SK-N-SH treated with all-trans-retinoic acid at 6 μM for 48 hours (cell line): ENCODE results near the gene SDR9C7.

ENCODE experiments used
- ATAC-seq: fragments of 200-7000 bp; cut with Tn5 transposase; 3 replicates; pipeline ENCODE4 v1.9.1; 2020; ENCODE audit warnings: mild to moderate bottlenecking, moderate library complexity
- ARNTL ChIP-seq: fragments of 450-650 bp; formaldehyde crosslinking; IDR thresholded peaks from 2 replicates; pipeline ENCODE4 v1.5.0; 2020; ENCODE audit warnings: low read depth, mild to moderate bottlenecking, moderate library complexity, borderline replicate concordance
- BACH2 ChIP-seq: fragments of 250-450 bp; sonication (Bioruptor Pico); IDR thresholded peaks from 2 replicates; pipeline ENCODE4 v1.9.0; 2021; ENCODE audit warnings: mild to moderate bottlenecking, borderline replicate concordance
- CSDC2 ChIP-seq: fragments of 250-450 bp; sonication (Bioruptor Pico); IDR thresholded peaks from 2 replicates; pipeline ENCODE4 v1.5.0; 2020; ENCODE audit warnings: mild to moderate bottlenecking, moderate library complexity
- ESRRG ChIP-seq: fragments of 250-450 bp; sonication (Bioruptor Pico); IDR thresholded peaks from 2 replicates; pipeline ENCODE4 v1.6.1; 2021; ENCODE audit warnings: mild to moderate bottlenecking
- GLIS3 ChIP-seq: fragments of 250-450 bp; sonication (Bioruptor Pico); IDR thresholded peaks from 2 replicates; pipeline ENCODE4 v1.5.0; 2020; ENCODE audit warnings: mild to moderate bottlenecking, moderate library complexity
- ISL1 ChIP-seq: fragments of 250-450 bp; sonication (Bioruptor Pico); IDR thresholded peaks from 2 replicates; pipeline ENCODE4 v2.1.2; 2022; ENCODE audit warnings: mild to moderate bottlenecking, moderate library complexity
- OSR1 ChIP-seq: fragments of 250-450 bp; sonication (Bioruptor Pico); IDR thresholded peaks from 2 replicates; pipeline ENCODE4 v1.8.0; 2022; ENCODE audit warnings: moderate library complexity, mild to moderate bottlenecking, inconsistent platforms
- PPARA ChIP-seq: fragments of 250-450 bp; sonication (Bioruptor Pico); IDR thresholded peaks from 2 replicates; pipeline ENCODE4 v1.5.0; 2020; ENCODE audit warnings: mild to moderate bottlenecking, borderline replicate concordance
- RARB ChIP-seq: fragments of 250-450 bp; sonication (Bioruptor Pico); IDR thresholded peaks from 2 replicates; pipeline ENCODE4 v1.8.0; 2021; ENCODE audit warnings: mild to moderate bottlenecking, moderate library complexity
- SNAI2 ChIP-seq: fragments of 250-450 bp; sonication (Bioruptor Pico); IDR thresholded peaks from 2 replicates; pipeline ENCODE4 v1.5.0; 2020; ENCODE audit warnings: mild to moderate bottlenecking, moderate library complexity
- TCF4 ChIP-seq: fragments of 250-450 bp; sonication (Bioruptor Pico); IDR thresholded peaks from 2 replicates; pipeline ENCODE4 v1.8.0; 2021; ENCODE audit warnings: mild to moderate bottlenecking, moderate library complexity, borderline replicate concordance
- ZC3H10 ChIP-seq: fragments of 250-450 bp; sonication (Bioruptor Pico); IDR thresholded peaks from 2 replicates; pipeline ENCODE4 v1.5.1; 2021; ENCODE audit warnings: mild to moderate bottlenecking, moderate library complexity
- ZFP3 ChIP-seq: fragments of 250-450 bp; sonication (Bioruptor Pico); IDR thresholded peaks from 2 replicates; pipeline ENCODE4 v1.5.0; 2020; ENCODE audit warnings: mild to moderate bottlenecking, moderate library complexity
- ZFP30 ChIP-seq: fragments of 450-650 bp; formaldehyde crosslinking; IDR thresholded peaks from 2 replicates; pipeline ENCODE4 v1.5.0; 2022; ENCODE audit warnings: mild to moderate bottlenecking, moderate library complexity
- ZNF565 ChIP-seq: fragments of 450-650 bp; formaldehyde crosslinking; conservative IDR thresholded peaks from 2 replicates; pipeline ENCODE4 v1.5.0; 2020; ENCODE audit warnings: low read depth, mild to moderate bottlenecking, moderate library complexity
- ZNF70 ChIP-seq: fragments of 450-650 bp; formaldehyde crosslinking; IDR thresholded peaks from 2 replicates; pipeline ENCODE4 v1.5.0; 2020; ENCODE audit warnings: mild to moderate bottlenecking, moderate library complexity
- ZNF8 ChIP-seq: fragments of 450-650 bp; formaldehyde crosslinking; IDR thresholded peaks from 2 replicates; pipeline ENCODE4 v1.5.0; 2020; ENCODE audit warnings: mild to moderate bottlenecking, moderate library complexity
- TF ChIP-seq, protein P1 (sequence below): fragments of 250-450 bp; sonication (Bioruptor Pico); IDR thresholded peaks from 2 replicates; pipeline ENCODE4 v1.5.1; 2020; ENCODE audit warnings: low read depth, mild to moderate bottlenecking, moderate library complexity
- TF ChIP-seq, protein P2 (sequence below): fragments of 250-450 bp; sonication (Bioruptor Pico); IDR thresholded peaks from 2 replicates; pipeline ENCODE4 v1.5.1; 2021; ENCODE audit warnings: mild to moderate bottlenecking, moderate library complexity
- TF ChIP-seq, protein P3 (sequence below): fragments of 250-450 bp; sonication (Bioruptor Pico); IDR thresholded peaks from 2 replicates; pipeline ENCODE4 v1.5.0; 2020; ENCODE audit warnings: mild to moderate bottlenecking, moderate library complexity
- TF ChIP-seq, protein P4 (sequence below): fragments of 250-450 bp; sonication (Bioruptor Pico); IDR thresholded peaks from 2 replicates; pipeline ENCODE4 v1.8.0; 2020; ENCODE audit warnings: mild to moderate bottlenecking, moderate library complexity, borderline replicate concordance

SDR9C7 gene

DNA sequence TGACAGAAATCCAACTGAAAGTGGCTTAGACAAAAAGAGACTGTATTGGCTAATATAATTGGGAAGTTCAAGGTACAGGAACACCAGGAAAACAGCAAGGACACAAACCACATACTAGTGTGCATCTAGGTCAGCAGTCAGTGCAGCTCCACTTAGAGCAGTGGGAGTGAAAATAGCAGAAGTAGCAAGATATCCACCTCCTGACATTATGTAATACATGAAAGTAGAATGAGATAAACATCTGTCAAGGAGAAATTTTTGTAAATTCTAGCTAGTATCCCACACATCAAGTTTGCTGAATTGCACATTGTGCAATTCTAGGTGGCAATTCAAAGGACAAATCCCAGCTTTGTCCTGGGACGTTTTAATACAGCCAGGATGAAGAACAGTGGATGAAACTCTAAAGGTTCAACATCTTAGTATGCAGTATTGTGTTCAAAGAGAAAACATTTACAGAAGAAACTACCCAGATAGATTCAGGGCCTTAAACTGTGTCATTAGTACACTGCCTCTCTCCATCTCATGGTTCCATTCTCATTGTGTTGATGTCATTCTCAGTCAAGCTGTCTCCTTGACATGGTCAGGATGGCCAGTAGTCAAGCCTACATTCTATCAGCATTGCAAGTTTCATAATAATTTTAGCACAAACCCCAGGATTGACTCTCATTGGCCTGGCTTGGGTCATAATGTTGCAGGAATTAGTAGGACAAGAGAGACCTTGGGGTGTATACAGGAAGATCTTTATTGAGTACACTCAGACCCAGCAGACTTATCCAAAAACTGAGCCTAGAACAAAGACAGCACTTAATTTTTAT lies 56.8 kb downstream of the SDR9C7 start:
- no peak for ATAC-seq
- no peak for TF ChIP-seq ARNTL (CRISPR knock-in tag)
- no peak for TF ChIP-seq ZC3H10 (CRISPR knock-in tag)
- TF ChIP-seq, protein P1, sequence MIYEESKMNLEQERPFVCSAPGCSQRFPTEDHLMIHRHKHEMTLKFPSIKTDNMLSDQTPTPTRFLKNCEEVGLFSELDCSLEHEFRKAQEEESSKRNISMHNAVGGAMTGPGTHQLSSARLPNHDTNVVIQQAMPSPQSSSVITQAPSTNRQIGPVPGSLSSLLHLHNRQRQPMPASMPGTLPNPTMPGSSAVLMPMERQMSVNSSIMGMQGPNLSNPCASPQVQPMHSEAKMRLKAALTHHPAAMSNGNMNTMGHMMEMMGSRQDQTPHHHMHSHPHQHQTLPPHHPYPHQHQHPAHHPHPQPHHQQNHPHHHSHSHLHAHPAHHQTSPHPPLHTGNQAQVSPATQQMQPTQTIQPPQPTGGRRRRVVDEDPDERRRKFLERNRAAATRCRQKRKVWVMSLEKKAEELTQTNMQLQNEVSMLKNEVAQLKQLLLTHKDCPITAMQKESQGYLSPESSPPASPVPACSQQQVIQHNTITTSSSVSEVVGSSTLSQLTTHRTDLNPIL (CRISPR knock-in tag): no peak
- no peak for TF ChIP-seq OSR1
- TF ChIP-seq ESRRG: no peak
- TF ChIP-seq GLIS3: no peak
- TF ChIP-seq ZNF70 (CRISPR knock-in tag): no peak

DNA sequence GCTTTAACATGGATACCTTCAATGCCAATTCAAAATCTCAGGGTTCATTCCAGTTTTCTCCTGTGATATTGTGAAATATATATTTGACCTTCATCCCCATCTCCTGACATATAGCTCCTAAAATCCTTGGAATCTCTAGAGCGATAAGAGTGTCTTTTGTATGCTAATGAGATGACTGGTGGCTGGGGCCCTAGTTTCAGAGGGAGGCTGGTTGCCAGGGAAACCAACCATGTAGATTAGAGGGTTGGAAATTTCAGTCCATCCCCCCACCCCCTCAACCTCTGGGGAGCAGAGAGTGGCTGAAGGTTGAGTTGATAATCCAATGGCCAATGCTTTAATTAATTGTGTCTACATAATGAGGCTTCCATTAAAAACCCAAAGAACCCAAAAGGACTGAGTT lies 59.4 kb downstream of the SDR9C7 start:
- TF ChIP-seq CSDC2 (CRISPR knock-in tag) (no peak), ZFP30 (CRISPR knock-in tag) (no peak), RARB (CRISPR knock-in tag) (no peak), TCF4 (CRISPR knock-in tag) (no peak)
- ATAC-seq: no peak

DNA sequence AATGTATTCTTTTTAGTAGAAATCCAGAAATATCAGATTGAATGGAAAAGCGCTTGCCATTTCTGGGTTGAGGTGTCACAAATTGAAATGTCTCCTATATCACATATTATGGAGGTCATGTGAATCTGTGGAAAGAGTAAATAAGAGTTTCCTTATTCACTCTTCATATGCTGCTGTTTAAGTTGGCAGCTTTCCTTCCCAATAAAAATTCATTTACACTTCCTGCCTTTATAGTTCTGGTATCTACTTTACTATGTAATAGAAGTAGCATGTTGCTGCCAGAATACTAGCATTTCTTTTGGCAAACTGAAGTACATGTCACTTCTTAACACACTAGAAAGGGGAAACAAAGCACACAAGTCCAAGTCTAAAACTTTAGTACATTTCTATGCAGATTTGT lies 60.8 kb downstream of the SDR9C7 start:
- ATAC-seq: no peak
- TF ChIP-seq ZFP30 (CRISPR knock-in tag) (no peak), ESRRG (no peak), ZFP3 (CRISPR knock-in tag) (no peak), BACH2 (no peak), OSR1 (no peak), ZNF565 (no peak), GLIS3 (no peak), PPARA (no peak), SNAI2 (CRISPR knock-in tag) (no peak), ZC3H10 (CRISPR knock-in tag) (no peak), ISL1 (no peak), TCF4 (CRISPR knock-in tag) (no peak), ZNF8 (CRISPR knock-in tag) (no peak), ARNTL (CRISPR knock-in tag) (no peak), RARB (CRISPR knock-in tag) (no peak)
- TF ChIP-seq, protein P1 (CRISPR knock-in tag): no peak
- TF ChIP-seq, protein P2, sequence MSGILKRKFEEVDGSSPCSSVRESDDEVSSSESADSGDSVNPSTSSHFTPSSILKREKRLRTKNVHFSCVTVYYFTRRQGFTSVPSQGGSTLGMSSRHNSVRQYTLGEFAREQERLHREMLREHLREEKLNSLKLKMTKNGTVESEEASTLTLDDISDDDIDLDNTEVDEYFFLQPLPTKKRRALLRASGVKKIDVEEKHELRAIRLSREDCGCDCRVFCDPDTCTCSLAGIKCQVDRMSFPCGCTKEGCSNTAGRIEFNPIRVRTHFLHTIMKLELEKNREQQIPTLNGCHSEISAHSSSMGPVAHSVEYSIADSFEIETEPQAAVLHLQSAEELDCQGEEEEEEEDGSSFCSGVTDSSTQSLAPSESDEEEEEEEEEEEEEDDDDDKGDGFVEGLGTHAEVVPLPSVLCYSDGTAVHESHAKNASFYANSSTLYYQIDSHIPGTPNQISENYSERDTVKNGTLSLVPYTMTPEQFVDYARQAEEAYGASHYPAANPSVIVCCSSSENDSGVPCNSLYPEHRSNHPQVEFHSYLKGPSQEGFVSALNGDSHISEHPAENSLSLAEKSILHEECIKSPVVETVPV (CRISPR knock-in tag): no peak
- TF ChIP-seq, protein P3, sequence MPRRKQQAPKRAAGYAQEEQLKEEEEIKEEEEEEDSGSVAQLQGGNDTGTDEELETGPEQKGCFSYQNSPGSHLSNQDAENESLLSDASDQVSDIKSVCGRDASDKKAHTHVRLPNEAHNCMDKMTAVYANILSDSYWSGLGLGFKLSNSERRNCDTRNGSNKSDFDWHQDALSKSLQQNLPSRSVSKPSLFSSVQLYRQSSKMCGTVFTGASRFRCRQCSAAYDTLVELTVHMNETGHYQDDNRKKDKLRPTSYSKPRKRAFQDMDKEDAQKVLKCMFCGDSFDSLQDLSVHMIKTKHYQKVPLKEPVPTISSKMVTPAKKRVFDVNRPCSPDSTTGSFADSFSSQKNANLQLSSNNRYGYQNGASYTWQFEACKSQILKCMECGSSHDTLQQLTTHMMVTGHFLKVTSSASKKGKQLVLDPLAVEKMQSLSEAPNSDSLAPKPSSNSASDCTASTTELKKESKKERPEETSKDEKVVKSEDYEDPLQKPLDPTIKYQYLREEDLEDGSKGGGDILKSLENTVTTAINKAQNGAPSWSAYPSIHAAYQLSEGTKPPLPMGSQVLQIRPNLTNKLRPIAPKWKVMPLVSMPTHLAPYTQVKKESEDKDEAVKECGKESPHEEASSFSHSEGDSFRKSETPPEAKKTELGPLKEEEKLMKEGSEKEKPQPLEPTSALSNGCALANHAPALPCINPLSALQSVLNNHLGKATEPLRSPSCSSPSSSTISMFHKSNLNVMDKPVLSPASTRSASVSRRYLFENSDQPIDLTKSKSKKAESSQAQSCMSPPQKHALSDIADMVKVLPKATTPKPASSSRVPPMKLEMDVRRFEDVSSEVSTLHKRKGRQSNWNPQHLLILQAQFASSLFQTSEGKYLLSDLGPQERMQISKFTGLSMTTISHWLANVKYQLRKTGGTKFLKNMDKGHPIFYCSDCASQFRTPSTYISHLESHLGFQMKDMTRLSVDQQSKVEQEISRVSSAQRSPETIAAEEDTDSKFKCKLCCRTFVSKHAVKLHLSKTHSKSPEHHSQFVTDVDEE (CRISPR knock-in tag): no peak
- TF ChIP-seq, protein P4, sequence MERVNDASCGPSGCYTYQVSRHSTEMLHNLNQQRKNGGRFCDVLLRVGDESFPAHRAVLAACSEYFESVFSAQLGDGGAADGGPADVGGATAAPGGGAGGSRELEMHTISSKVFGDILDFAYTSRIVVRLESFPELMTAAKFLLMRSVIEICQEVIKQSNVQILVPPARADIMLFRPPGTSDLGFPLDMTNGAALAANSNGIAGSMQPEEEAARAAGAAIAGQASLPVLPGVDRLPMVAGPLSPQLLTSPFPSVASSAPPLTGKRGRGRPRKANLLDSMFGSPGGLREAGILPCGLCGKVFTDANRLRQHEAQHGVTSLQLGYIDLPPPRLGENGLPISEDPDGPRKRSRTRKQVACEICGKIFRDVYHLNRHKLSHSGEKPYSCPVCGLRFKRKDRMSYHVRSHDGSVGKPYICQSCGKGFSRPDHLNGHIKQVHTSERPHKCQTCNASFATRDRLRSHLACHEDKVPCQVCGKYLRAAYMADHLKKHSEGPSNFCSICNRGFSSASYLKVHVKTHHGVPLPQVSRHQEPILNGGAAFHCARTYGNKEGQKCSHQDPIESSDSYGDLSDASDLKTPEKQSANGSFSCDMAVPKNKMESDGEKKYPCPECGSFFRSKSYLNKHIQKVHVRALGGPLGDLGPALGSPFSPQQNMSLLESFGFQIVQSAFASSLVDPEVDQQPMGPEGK: no peak
